ENCODE data around the gene SRSF12.

The SRSF12 gene

GRCh38 chr6:89082486-89082891 lies 35.4 kb downstream of the SRSF12 start:
- TF ChIP-seq CTCF (conservative IDR thresholded peaks at IDR 0.05; ENCODE audit: low read length), result no peak
- TF ChIP-seq EZH2phosphoT487 (IDR thresholded peaks at IDR 0.05; ENCODE audit: borderline replicate concordance), result no peak
- Histone ChIP-seq H3K9ac (ENCODE audit: low read depth, low read length, poor library complexity, severe bottlenecking) (peak overlapping the region; percentile 96), H3K4me1 (ENCODE audit: insufficient read depth, low read length, poor library complexity, severe bottlenecking) (peaks cover 25% of the 10 kb centered on the region), H3K36me3 (ENCODE audit: insufficient read depth, low read length) (peaks cover 27% of the 10 kb centered on the region), H3F3A (ENCODE audit: low read depth) (peaks cover 6% of the 10 kb centered on the region; the same call in 1 of the 2 replicates), H2AFZ (ENCODE audit: low read length) (no peak overlapping the region), H3K9me3 (ENCODE audit: insufficient read depth, low read depth, low read length) (no peaks in the 10 kb centered on the region), H3K27me3 (ENCODE audit: insufficient read depth, low read length, poor library complexity, severe bottlenecking) (peaks cover 5% of the 10 kb centered on the region), H3K4me3 (ENCODE audit: low read length, poor library complexity, severe bottlenecking) (peak overlapping the region; percentile 96), H3K9me2 (replicated peaks; ENCODE audit: low read depth, low read length) (no peaks in the 10 kb centered on the region), H3K4me2 (ENCODE audit: low read depth, low read length, poor library complexity, severe bottlenecking) (peak overlapping the region; percentile 84), H3K79me2 (ENCODE audit: insufficient read depth, low read length) (peaks cover 59% of the 10 kb centered on the region), H4K20me1 (ENCODE audit: insufficient read depth, low read length, poor library complexity, severe bottlenecking) (peaks cover 44% of the 10 kb centered on the region)

DNA sequence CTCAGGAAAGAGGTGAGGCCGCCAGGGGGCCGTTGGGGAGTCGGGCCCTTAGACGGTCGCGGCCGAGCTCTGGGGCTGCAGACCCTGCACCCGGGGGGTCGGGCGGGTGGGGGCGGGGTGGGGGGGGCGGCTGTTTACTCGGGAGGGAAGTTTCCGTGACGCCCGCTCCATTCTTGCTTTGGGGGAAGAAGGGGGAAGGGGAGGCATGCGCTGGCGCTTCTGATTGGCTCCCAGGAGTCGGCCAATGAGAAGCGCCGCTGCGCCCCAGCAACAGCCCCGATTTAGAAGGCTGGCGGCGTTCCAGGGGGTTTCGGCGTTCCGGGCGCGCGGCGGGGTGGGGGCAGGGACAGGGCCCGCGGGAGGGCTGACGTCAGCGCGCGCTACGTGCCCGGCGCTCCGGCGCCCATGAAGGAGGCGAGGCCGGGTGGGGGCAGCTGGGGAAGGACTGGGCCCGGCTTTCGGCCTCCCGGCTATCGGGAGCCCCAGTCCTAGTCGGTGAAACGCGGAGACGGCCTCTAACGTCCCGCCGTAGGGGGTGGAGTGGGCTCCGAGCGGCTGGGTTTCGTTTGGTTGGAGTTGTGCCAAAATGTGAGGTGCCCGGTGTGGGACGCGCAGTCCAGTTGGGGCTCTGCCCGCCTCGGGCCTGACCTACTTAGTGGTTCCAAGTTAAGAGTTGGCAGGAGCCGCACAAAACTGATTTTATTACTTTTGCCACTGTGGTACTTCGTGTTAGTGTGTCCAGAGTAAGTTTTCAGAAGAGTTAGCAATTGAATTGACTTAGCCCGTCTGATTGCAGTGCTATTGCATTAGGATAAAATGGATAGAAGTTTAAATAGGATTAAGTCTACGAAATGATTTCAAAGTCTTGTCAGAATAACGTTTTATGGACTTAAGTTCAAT lies 36.2 kb downstream of the SRSF12 start:
- Histone ChIP-seq H3K9ac (ENCODE audit: low read depth, low read length, poor library complexity, severe bottlenecking) (peak overlapping the region; percentile 99), H3F3A (ENCODE audit: low read depth) (peaks cover 6% of the 10 kb centered on the region; the same call in 1 of the 2 replicates), H2AFZ (ENCODE audit: low read length) (peak overlapping the region; percentile 77; the same call in 1 of the 2 replicates), H3K27me3 (ENCODE audit: insufficient read depth, low read length, poor library complexity, severe bottlenecking) (peaks cover 5% of the 10 kb centered on the region), H3K4me2 (ENCODE audit: low read depth, low read length, poor library complexity, severe bottlenecking) (peak overlapping the region; percentile 84), H3K79me2 (ENCODE audit: insufficient read depth, low read length) (peaks cover 56% of the 10 kb centered on the region), H3K9me2 (replicated peaks; ENCODE audit: low read depth, low read length) (no peaks in the 10 kb centered on the region), H4K20me1 (ENCODE audit: insufficient read depth, low read length, poor library complexity, severe bottlenecking) (peaks cover 41% of the 10 kb centered on the region), H3K36me3 (ENCODE audit: insufficient read depth, low read length) (peaks cover 27% of the 10 kb centered on the region), H3K9me3 (ENCODE audit: insufficient read depth, low read depth, low read length) (no peaks in the 10 kb centered on the region), H3K4me3 (ENCODE audit: low read length, poor library complexity, severe bottlenecking) (peak overlapping the region; percentile 96), H3K4me1 (ENCODE audit: insufficient read depth, low read length, poor library complexity, severe bottlenecking) (peaks cover 25% of the 10 kb centered on the region)
- no peak for TF ChIP-seq EZH2phosphoT487 (IDR thresholded peaks at IDR 0.05; ENCODE audit: borderline replicate concordance)
- TF ChIP-seq CTCF (conservative IDR thresholded peaks at IDR 0.05; ENCODE audit: low read length), result no peak

GRCh38 chr6:89081129-89081422 lies 36.8 kb downstream of the SRSF12 start:
- peaks cover 6% of the 10 kb centered on the region; the same call in 1 of the 2 replicates for H3F3A ChIP-seq (ENCODE audit: low read depth)
- peaks cover 5% of the 10 kb centered on the region for H3K27me3 ChIP-seq (ENCODE audit: insufficient read depth, low read length, poor library complexity, severe bottlenecking)
- peaks cover 25% of the 10 kb centered on the region for H3K4me1 ChIP-seq (ENCODE audit: insufficient read depth, low read length, poor library complexity, severe bottlenecking)
- peaks cover 51% of the 10 kb centered on the region for H3K79me2 ChIP-seq (ENCODE audit: insufficient read depth, low read length)
- peak overlapping the region; percentile 65 for H3K4me2 ChIP-seq (ENCODE audit: low read depth, low read length, poor library complexity, severe bottlenecking)
- H3K9me3 ChIP-seq (ENCODE audit: insufficient read depth, low read depth, low read length), result no peaks in the 10 kb centered on the region
- H3K9ac ChIP-seq (ENCODE audit: low read depth, low read length, poor library complexity, severe bottlenecking), result peak overlapping the region; percentile 99
- H3K4me3 ChIP-seq (ENCODE audit: low read length, poor library complexity, severe bottlenecking), result peak overlapping the region; percentile 91
- H3K9me2 ChIP-seq (replicated peaks; ENCODE audit: low read depth, low read length), result no peaks in the 10 kb centered on the region
- peaks cover 27% of the 10 kb centered on the region for H3K36me3 ChIP-seq (ENCODE audit: insufficient read depth, low read length)
- TF ChIP-seq EZH2phosphoT487 (IDR thresholded peaks at IDR 0.05; ENCODE audit: borderline replicate concordance) (no peak), CTCF (conservative IDR thresholded peaks at IDR 0.05; ENCODE audit: low read length) (no peak)
- peaks cover 41% of the 10 kb centered on the region for H4K20me1 ChIP-seq (ENCODE audit: insufficient read depth, low read length, poor library complexity, severe bottlenecking)
- H2AFZ ChIP-seq (ENCODE audit: low read length), result no peak overlapping the region
